Activated CD8-positive, alpha-beta memory T cell treated with anti-CD3 and anti-CD28 coated beads, Interleukin-2, amount 50 U/mL, for 1 hour (primary cell): ENCODE data around the gene ANKRD40.
"Not testable (repeated sequence)": the region's sequence is repeated elsewhere in the genome, so short reads cannot be mapped to it uniquely, and the experiment has no call there.

Source experiments
- DNase-seq: peaks from one replicate; pipeline ENCODE4 v3.0.0-alpha.2; 2020; ENCODE audit errors: extremely low read depth

Gene ANKRD40

GRCh38 chr17:50707289-50708049 is at the start of gene ANKRD40:
Gene ANKRD40 (minus strand): TSS chr17:50707914. CDS start chr17:50707654, 260 bp downstream.
- DNase-seq = peak; percentile 65

GRCh38 chr17:50754521-50754920 is 46.8 kb upstream of the ANKRD40 start:
- no peak for DNase-seq

GRCh38 chr17:50749245-50749644 is 41.5 kb upstream of the ANKRD40 start:
- DNase-seq = no peak

- DNase-seq = no peak
Observed at GRCh38 chr17:50745631-50746030, 37.9 kb upstream of the ANKRD40 start.

- DNase-seq = no peak
Observed at GRCh38 chr17:50739098-50739497, 31.4 kb upstream of the ANKRD40 start.

- DNase-seq = no peak
Observed at GRCh38 chr17:50737118-50737698, 29.5 kb upstream of the ANKRD40 start.

- no peak for DNase-seq
Observed at GRCh38 chr17:50735287-50735686, 27.6 kb upstream of the ANKRD40 start.

- DNase-seq = no peak
Observed at GRCh38 chr17:50731575-50732460, 24.1 kb upstream of the ANKRD40 start.

- no peak for DNase-seq
Observed at GRCh38 chr17:50728881-50729765, 21.4 kb upstream of the ANKRD40 start.

GRCh38 chr17:50728112-50728429 is 20.4 kb upstream of the ANKRD40 start:
- DNase-seq = no peak

- DNase-seq = no peak
Observed at GRCh38 chr17:50725769-50726655, 18.3 kb upstream of the ANKRD40 start.

- DNase-seq = not testable (repeated sequence)
Observed at GRCh38 chr17:50724622-50725021, 16.9 kb upstream of the ANKRD40 start.

- no peak for DNase-seq
Observed at GRCh38 chr17:50722746-50723145, 15.0 kb upstream of the ANKRD40 start.

GRCh38 chr17:50721194-50722010 is 13.7 kb upstream of the ANKRD40 start:
- DNase-seq = no peak

- no peak for DNase-seq
Observed at GRCh38 chr17:50719924-50720794, 12.4 kb upstream of the ANKRD40 start.

GRCh38 chr17:50719144-50719923 is 11.6 kb upstream of the ANKRD40 start, which contains the start of gene LUC7L3:
Gene LUC7L3 (plus strand): TSS chr17:50719603. CDS start chr17:50719733, 130 bp downstream.
- DNase-seq = peak; percentile 45

- no peak for DNase-seq
Observed at GRCh38 chr17:50715471-50715870, 7.8 kb upstream of the ANKRD40 start.

GRCh38 chr17:50712641-50713040 is 4.9 kb upstream of the ANKRD40 start:
- no peak for DNase-seq
